Breast epithelium (tissue), 3 donors: ENCODE results near the gene HSD17B14.
"Not testable (repeated sequence)": the region's sequence is repeated elsewhere in the genome, so short reads cannot be mapped to it uniquely, and the experiment has no call there.

Source experiments
- CTCF ChIP-seq, 3 donors: fragments of 450-650 bp; IDR thresholded peaks; one replicate each; pipeline ENCODE4 v1.5.1; 2016 to 2017; ENCODE audit warnings: antibody characterized with exemption in 3 of 3, mild to moderate bottlenecking in 3 of 3, moderate library complexity in 3 of 3
- POLR2A ChIP-seq: fragments of 450-650 bp; IDR thresholded peaks from one replicate; pipeline ENCODE4 v1.6.1; 2016; ENCODE audit warnings: antibody characterized with exemption, mild to moderate bottlenecking, moderate library complexity
- POLR2AphosphoS5 ChIP-seq, 3 donors: sonication (generic); formaldehyde crosslinking; IDR thresholded peaks; one replicate each; pipeline ENCODE4 v1.6.1; 2017; ENCODE audit warnings: antibody characterized with exemption in 3 of 3

GRCh38 chr19:48846659-48847058 lies 10.4 kb upstream of the HSD17B14 start:
- not testable (repeated sequence) for TF ChIP-seq POLR2A; CTCF (IDR thresholded peaks at IDR 0.05); POLR2AphosphoS5 (IDR thresholded peaks at IDR 0.05)
